K562 (cell line): Measurements from ENCODE around the gene LSM11. TPM values are rescaled to one million over a fixed set of nuclear protein-coding genes. Genes with fewer than 3 reads are reported as not detected.

Experiments
- ATAC-seq: fragments of 200-7000 bp; cut with Tn5 transposase; 3 replicates; pipeline ENCODE4 v1.9.1; 2020; ENCODE audit warnings: moderate library complexity
- BruUV-seq: library from RNA; stranded (reverse); fragments of 400-500 nt; replicated peaks from 2 replicates; lab custom pipeline; 2021; lab: Mats Ljungman, UMichigan
- CTCF ChIA-PET: fragments of 300-600 bp; formaldehyde crosslinking; extraction: SDS; loops from one replicate; lab custom pipeline; 2021; ENCODE audit warnings: low intra/inter-chr PET ratio; lab: Yijun Ruan, JAX
- POLR2A ChIA-PET: fragments of 300-600, 350-650 bp; sonication (Branson Sonifier 250); formaldehyde crosslinking; extraction: SDS; loops from one replicate; lab custom pipeline; 2021; ENCODE audit warnings: antibody characterized with exemption, inconsistent platforms; lab: Yijun Ruan, JAX
- DNase-seq, 4 experiments: peaks; one replicate each; pipeline versions ENCODE4 v3.0.0 to v3.0.0-alpha.2; 2011 to 2018; ENCODE audit warnings: low spot score in 3 of 4, mixed read lengths in 3 of 4; ENCODE audit errors: extremely low read depth in 1 of 4
- FAIRE-seq: peaks from 2 replicates; lab custom pipeline; 2011; peaks lifted over from hg19 to GRCh38; lab: Jason Lieb, UNC
- H2AFZ ChIP-seq: 2 replicates; pipeline ENCODE4 v1.6.0; 2011; ENCODE audit warnings: low read depth, low read length, control low read depth, inconsistent platforms
- H3K27ac ChIP-seq: fragments of 200-600 bp; 3 replicates; pipeline ENCODE4 v1.8.0; 2011; ENCODE audit warnings: low read depth, mild to moderate bottlenecking, control low read depth, inconsistent platforms, low read length, moderate library complexity, mixed read lengths; ENCODE audit errors: extremely low read depth
- H3K27me3 ChIP-seq, 2 experiments: fragments of 300-600 bp in 1 of 2; 2 replicates in 1 of 2; 3 replicates in 1 of 2; pipeline versions ENCODE4 v1.6.0 to v1.8.0; 2011; ENCODE audit warnings: inconsistent platforms in 2 of 2, low read length in 2 of 2, mild to moderate bottlenecking in 1 of 2, mixed read lengths in 1 of 2, moderate library complexity in 1 of 2; ENCODE audit not compliant: control insufficient read depth in 2 of 2, insufficient read depth in 2 of 2
- H3K36me3 ChIP-seq: fragments of 300-600 bp; 3 replicates; pipeline ENCODE4 v1.8.0; 2011; ENCODE audit warnings: mild to moderate bottlenecking, low read length, inconsistent platforms; ENCODE audit not compliant: control insufficient read depth, insufficient read depth
- H3K4me1 ChIP-seq, 2 experiments: fragments of 200-600 bp in 1 of 2; replicated peaks in 1 of 2; 2 replicates in 1 of 2; 3 replicates in 1 of 2; pipeline versions ENCODE4 v1.5.1 to v1.8.0; 2011; ENCODE audit warnings: inconsistent platforms in 2 of 2, low read length in 2 of 2, mild to moderate bottlenecking in 1 of 2, mixed read lengths in 1 of 2, moderate library complexity in 1 of 2; ENCODE audit not compliant: control insufficient read depth in 2 of 2, insufficient read depth in 2 of 2
- H3K4me2 ChIP-seq: 2 replicates; pipeline ENCODE4 v1.6.1; 2011; ENCODE audit warnings: low read length, control low read depth, inconsistent platforms, mixed read lengths; ENCODE audit not compliant: insufficient read depth
- H3K4me3 ChIP-seq: fragments of 200-600 bp; sonication (generic), shearing (Covaris generic); 2 replicates; pipeline ENCODE4 v1.5.1; 2016; ENCODE audit warnings: control low read depth, inconsistent platforms
- H3K79me2 ChIP-seq: fragments of 200-600 bp; 3 replicates; pipeline ENCODE4 v1.8.0; 2011; ENCODE audit warnings: low read length, inconsistent platforms; ENCODE audit not compliant: control insufficient read depth, insufficient read depth
- H3K9ac ChIP-seq, 2 experiments: 2 replicates each; pipeline versions ENCODE4 v1.6.0 to v1.6.1; 2011; ENCODE audit warnings: low read depth in 2 of 2, low read length in 2 of 2, control low read depth in 1 of 2, inconsistent platforms in 1 of 2, mild to moderate bottlenecking in 1 of 2, mixed read lengths in 1 of 2; ENCODE audit not compliant: insufficient read depth in 1 of 2
- H3K9me1 ChIP-seq: one replicate; pipeline ENCODE4 v1.6.0; 2011; ENCODE audit warnings: inconsistent platforms, mild to moderate bottlenecking, low read length, moderate library complexity; ENCODE audit not compliant: control insufficient read depth, insufficient read depth
- H3K9me3 ChIP-seq: replicated peaks from 2 replicates; pipeline ENCODE4 v1.5.1; 2011; ENCODE audit warnings: low read depth, low read length, inconsistent platforms; ENCODE audit not compliant: control insufficient read depth, insufficient read depth
- H4K20me1 ChIP-seq: replicated peaks from 2 replicates; pipeline ENCODE4 v1.6.1; 2011; ENCODE audit warnings: low read length, inconsistent platforms, mixed read lengths; ENCODE audit not compliant: control insufficient read depth, insufficient read depth
- ATF7 ChIP-seq: fragments of 450-650 bp; IDR thresholded peaks from 2 replicates; pipeline ENCODE4 v1.7.1; 2014; ENCODE audit warnings: mild to moderate bottlenecking, moderate library complexity
- BRD4 ChIP-seq: fragments of 200-600 bp; sonication (generic); IDR thresholded peaks from 2 replicates; pipeline ENCODE4 v1.6.1; 2017; ENCODE audit warnings: inconsistent platforms
- FUS ChIP-seq: fragments of 200-400 bp; formaldehyde crosslinking; optimal IDR thresholded peaks from 2 replicates; pipeline ENCODE3; 2017; ENCODE audit warnings: low read depth, low read length
- HNRNPUL1 ChIP-seq: fragments of 200-400 bp; formaldehyde crosslinking; IDR thresholded peaks from 2 replicates; pipeline ENCODE4 v1.6.1; 2017; ENCODE audit warnings: low read length
- RBM14 ChIP-seq: fragments of 200-400 bp; formaldehyde crosslinking; IDR thresholded peaks from 2 replicates; pipeline ENCODE4 v1.6.1; 2018; ENCODE audit warnings: low read depth, mild to moderate bottlenecking, low read length, moderate library complexity, borderline replicate concordance; ENCODE audit not compliant: insufficient read depth
- TCF3 ChIP-seq: sonication (generic); formaldehyde crosslinking; IDR thresholded peaks from 2 replicates; pipeline ENCODE4 v1.4.0; 2020; ENCODE audit warnings: mild to moderate bottlenecking, missing genetic modification reagents
- ZBTB9 ChIP-seq: fragments of 450-650 bp; formaldehyde crosslinking; IDR thresholded peaks from 2 replicates; pipeline ENCODE4 v1.4.0; 2020; ENCODE audit warnings: mild to moderate bottlenecking, moderate library complexity
- ZNF384 ChIP-seq: IDR thresholded peaks from 2 replicates; pipeline ENCODE4 v1.6.1; 2012; ENCODE audit warnings: low read depth, low read length, improper control_type of control experiment
- ZNF398 ChIP-seq: fragments of 250-450 bp; sonication (Bioruptor Pico); IDR thresholded peaks from 2 replicates; pipeline ENCODE4 v1.8.0; 2021; ENCODE audit warnings: moderate library complexity, mild to moderate bottlenecking, inconsistent platforms
- WGBS: fragments of 100-300 bp; shearing (Covaris generic); methylation state at CpG from one replicate; pipeline ENCODE4 v1.1.6; 2016; ENCODE audit warnings: low coverage, mixed read lengths; ENCODE audit not compliant: insufficient coverage; ENCODE audit errors: missing lambda C conversion rate; 5-methylcytosine and 5-hydroxymethylcytosine counted together
- in situ Hi-C: fragments of 300-500 bp; cut with MboI; formaldehyde crosslinking; loops from 4 replicates; pipeline ENCODE4 v1.15.0; 2018; ENCODE audit warnings: inconsistent platforms, mixed read lengths
- intact Hi-C: fragments of 100-400 bp; cut with micrococcal nuclease; formaldehyde crosslinking; loops from 2 replicates; pipeline ENCODE4 v1.14.2; 2022
- polyA plus RNA-seq, 8 experiments: library from polyadenylated mRNA; depleted of rRNA in 4 of 8; stranded (reverse) in 5 of 8; unstranded in 3 of 8; fragments of >200 nt; fragmentation: Nextera tagmentation in 2 of 8; fragmentation: Illumina TruSeq in 1 of 8; extraction: Ambion mirVana in 2 of 8; extraction: Trizol in 1 of 8; gene quantifications; 2 replicates each; pipeline versions ENCODE4 v1.2.1 to v1.2.3, GENCODE V29; 2011 to 2014; ENCODE audit warnings: inconsistent platforms in 1 of 8, missing spikeins in 1 of 8
- total RNA-seq, 7 experiments: library from RNA; depleted of rRNA in 6 of 7; stranded (reverse); fragments of >200 nt in 6 of 7; fragmentation: Illumina TruSeq in 2 of 7; extraction: Trizol in 2 of 7; gene quantifications; 2 replicates each; pipeline versions ENCODE4 v1.2.1 to v1.2.3, GENCODE V29; 2011 to 2021; ENCODE audit warnings: low replicate concordance in 1 of 7
- TF ChIP-seq, protein P1 (sequence below): fragments of 450-650 bp; formaldehyde crosslinking; IDR thresholded peaks from 2 replicates; pipeline ENCODE4 v1.4.0; 2020; ENCODE audit warnings: mild to moderate bottlenecking, moderate library complexity
- TF ChIP-seq, protein P2 (sequence below): sonication (generic); formaldehyde crosslinking; IDR thresholded peaks from 2 replicates; pipeline ENCODE4 v1.5.0; 2020; ENCODE audit warnings: missing genetic modification reagents

The LSM11 gene
- total and polyA plus RNA-seq, 9 of the 15 experiments (the other 6 are each of a cell fraction or from before 2014, with no cell fraction given) = 1.8 to 9.4 (median 4.7) TPM

DNA sequence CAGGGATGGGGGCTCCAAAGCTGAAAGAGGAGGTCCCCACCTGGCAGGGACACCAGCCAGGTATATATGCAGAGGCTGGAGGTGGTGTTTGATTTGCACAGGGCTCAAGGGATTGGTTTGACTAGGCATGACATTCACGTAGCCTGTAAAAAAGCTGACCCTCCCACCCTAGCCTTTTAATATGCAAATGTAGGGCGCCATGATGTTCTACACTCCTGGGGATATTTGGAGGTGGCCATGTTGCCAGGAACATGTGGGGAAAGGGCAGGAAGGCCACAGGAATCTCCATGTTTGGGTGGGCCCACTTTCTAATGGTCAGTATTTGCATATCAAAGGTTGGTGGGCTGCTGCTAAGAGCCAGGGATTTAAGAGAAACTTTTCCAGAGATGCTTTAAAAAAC lies 24.3 kb upstream of the LSM11 start:
- no peak overlapping the region for H2AFZ ChIP-seq
- in situ Hi-C loops = no loop called here
- H3K4me2 ChIP-seq = no peak overlapping the region

More for the DNA sequence above, 24.3 kb upstream of the LSM11 start:
- POLR2A ChIA-PET = interaction anchor here (1.2 to 1.4 kb wide), 2 partner anchors 12 to 13 kb away, joined by 3 to 7 read pairs; partner anchors contain the start of gene THG1L
- BruUV-seq = no TSS peak
- no peaks in the 10 kb centered on the region for H4K20me1 ChIP-seq
- no peaks in the 10 kb centered on the region for H3K79me2 ChIP-seq
- H3K9ac ChIP-seq = no peak overlapping the region
- FAIRE-seq (no peak), DNase-seq (no peak), ATAC-seq (no peak)
- no peaks in the 10 kb centered on the region for H3K9me3 ChIP-seq
- peaks cover 3 to 5% of the 10 kb centered on the region in 2 experiments; a peak in 2 of 5 replicates for H3K4me1 ChIP-seq
- no peak overlapping the region for H3K27ac ChIP-seq
- TF ChIP-seq ZNF384 (no peak), ATF7 (no peak), ZBTB9 (CRISPR knock-in tag) (no peak), FUS (no peak), TCF3 (CRISPR knock-in tag) (no peak), RBM14 (no peak), BRD4 (no peak), ZNF398 (CRISPR knock-in tag) (no peak), HNRNPUL1 (no peak)
- TF ChIP-seq, protein P1, sequence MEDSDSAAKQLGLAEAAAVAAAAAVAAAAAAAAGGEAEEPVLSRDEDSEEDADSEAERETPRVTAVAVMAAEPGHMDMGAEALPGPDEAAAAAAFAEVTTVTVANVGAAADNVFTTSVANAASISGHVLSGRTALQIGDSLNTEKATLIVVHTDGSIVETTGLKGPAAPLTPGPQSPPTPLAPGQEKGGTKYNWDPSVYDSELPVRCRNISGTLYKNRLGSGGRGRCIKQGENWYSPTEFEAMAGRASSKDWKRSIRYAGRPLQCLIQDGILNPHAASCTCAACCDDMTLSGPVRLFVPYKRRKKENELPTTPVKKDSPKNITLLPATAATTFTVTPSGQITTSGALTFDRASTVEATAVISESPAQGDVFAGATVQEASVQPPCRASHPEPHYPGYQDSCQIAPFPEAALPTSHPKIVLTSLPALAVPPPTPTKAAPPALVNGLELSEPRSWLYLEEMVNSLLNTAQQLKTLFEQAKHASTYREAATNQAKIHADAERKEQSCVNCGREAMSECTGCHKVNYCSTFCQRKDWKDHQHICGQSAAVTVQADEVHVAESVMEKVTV (CRISPR knock-in tag) = no peak
- TF ChIP-seq, protein P2, sequence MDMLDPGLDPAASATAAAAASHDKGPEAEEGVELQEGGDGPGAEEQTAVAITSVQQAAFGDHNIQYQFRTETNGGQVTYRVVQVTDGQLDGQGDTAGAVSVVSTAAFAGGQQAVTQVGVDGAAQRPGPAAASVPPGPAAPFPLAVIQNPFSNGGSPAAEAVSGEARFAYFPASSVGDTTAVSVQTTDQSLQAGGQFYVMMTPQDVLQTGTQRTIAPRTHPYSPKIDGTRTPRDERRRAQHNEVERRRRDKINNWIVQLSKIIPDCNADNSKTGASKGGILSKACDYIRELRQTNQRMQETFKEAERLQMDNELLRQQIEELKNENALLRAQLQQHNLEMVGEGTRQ (CRISPR knock-in tag) = no peak
- H3K27me3 ChIP-seq = no peaks in the 10 kb centered on the region
- 50% methylated on average over 2 of the region's 2 CpGs for WGBS
- H3K4me3 ChIP-seq = no peak overlapping the region
- CTCF ChIA-PET = interaction anchor here (0.8 to 1.0 kb wide), 3 partner anchors 284 to 391 kb away, joined by 3 to 4 read pairs (median 4); no protein-coding TSS in a partner anchor
- no peaks in the 10 kb centered on the region for H3K36me3 ChIP-seq
- intact Hi-C loops = loop anchor here (5.0 kb wide), 4 partner anchors 137 to 377 kb away; no protein-coding TSS in a partner anchor
- H3K9me1 ChIP-seq = no peaks in the 10 kb centered on the region
